Osteoblast (primary cell): ENCODE data around the gene RFTN1. TPM values are rescaled to one million over a fixed set of nuclear protein-coding genes. Genes with fewer than 3 reads are reported as not detected.

Experiments
- DNase-seq: peaks from one replicate; pipeline ENCODE4 v3.0.0; 2011; ENCODE audit warnings: low spot score, mixed read lengths; ENCODE audit not compliant: insufficient read length; ENCODE audit errors: missing footprints
- H2AFZ ChIP-seq: 2 replicates; pipeline ENCODE4 v1.6.0; 2011; ENCODE audit warnings: mild to moderate bottlenecking, low read length
- H3K27ac ChIP-seq: 2 replicates; pipeline ENCODE4 v1.5.1; 2011; ENCODE audit warnings: mild to moderate bottlenecking, low read depth, low read length, moderate library complexity
- H3K27me3 ChIP-seq: 2 replicates; pipeline ENCODE4 v1.6.0; 2012; ENCODE audit warnings: mild to moderate bottlenecking, control low read depth, inconsistent platforms, low read length, moderate library complexity; ENCODE audit not compliant: insufficient read depth
- H3K36me3 ChIP-seq: 2 replicates; pipeline ENCODE4 v1.5.1; 2011; ENCODE audit warnings: mild to moderate bottlenecking, low read length, control low read depth, moderate library complexity; ENCODE audit not compliant: insufficient read depth
- H3K4me1 ChIP-seq: 2 replicates; pipeline ENCODE4 v1.5.1; 2011; ENCODE audit warnings: mild to moderate bottlenecking, low read length, control low read depth, moderate library complexity; ENCODE audit not compliant: insufficient read depth
- H3K4me2 ChIP-seq: 2 replicates; pipeline ENCODE4 v1.6.0; 2011; ENCODE audit warnings: mild to moderate bottlenecking, low read length; ENCODE audit not compliant: insufficient read depth
- H3K4me3 ChIP-seq: fragments of 200-600 bp; sonication (generic); 3 replicates; pipeline ENCODE4 v1.5.1; 2012; ENCODE audit warnings: mild to moderate bottlenecking, low read length, inconsistent platforms; ENCODE audit not compliant: insufficient read depth
- H3K79me2 ChIP-seq: 2 replicates; pipeline ENCODE4 v1.6.0; 2012; ENCODE audit warnings: mild to moderate bottlenecking, low read length, control low read depth, inconsistent platforms; ENCODE audit not compliant: insufficient read depth
- H3K9me3 ChIP-seq: 2 replicates; pipeline ENCODE4 v1.5.1; 2011; ENCODE audit warnings: low read depth, low read length, control low read depth
- H4K20me1 ChIP-seq: 2 replicates; pipeline ENCODE4 v1.6.0; 2012; ENCODE audit warnings: mild to moderate bottlenecking, low read length, control low read depth; ENCODE audit not compliant: insufficient read depth
- total RNA-seq: library from RNA; depleted of rRNA; stranded (reverse); fragments of >200 nt; gene quantifications from 2 replicates; pipeline ENCODE4 v1.2.3, GENCODE V29; 2012
- TF ChIP-seq, protein P1 (sequence below): IDR thresholded peaks from 2 replicates; pipeline ENCODE4 v1.5.1; 2011; ENCODE audit warnings: mild to moderate bottlenecking, low read depth, low read length, moderate library complexity; ENCODE audit errors: extremely low read depth

Gene RFTN1
- total RNA-seq, 1 donor, result 99.2 TPM

GRCh38 chr3:16471897-16472296 lies 41.6 kb downstream of the RFTN1 start:
- Histone ChIP-seq H3K4me3 (no peak overlapping the region), H3K9me3 (no peaks in the 10 kb centered on the region), H4K20me1 (peaks cover 3% of the 10 kb centered on the region), H3K27ac (no peak overlapping the region), H2AFZ (no peak overlapping the region), H3K27me3 (no peaks in the 10 kb centered on the region), H3K4me1 (peaks cover 34% of the 10 kb centered on the region), H3K4me2 (no peak overlapping the region), H3K79me2 (peaks cover 38% of the 10 kb centered on the region), H3K36me3 (peaks cover 13% of the 10 kb centered on the region)
- no peak for DNase-seq
- TF ChIP-seq, protein P1, sequence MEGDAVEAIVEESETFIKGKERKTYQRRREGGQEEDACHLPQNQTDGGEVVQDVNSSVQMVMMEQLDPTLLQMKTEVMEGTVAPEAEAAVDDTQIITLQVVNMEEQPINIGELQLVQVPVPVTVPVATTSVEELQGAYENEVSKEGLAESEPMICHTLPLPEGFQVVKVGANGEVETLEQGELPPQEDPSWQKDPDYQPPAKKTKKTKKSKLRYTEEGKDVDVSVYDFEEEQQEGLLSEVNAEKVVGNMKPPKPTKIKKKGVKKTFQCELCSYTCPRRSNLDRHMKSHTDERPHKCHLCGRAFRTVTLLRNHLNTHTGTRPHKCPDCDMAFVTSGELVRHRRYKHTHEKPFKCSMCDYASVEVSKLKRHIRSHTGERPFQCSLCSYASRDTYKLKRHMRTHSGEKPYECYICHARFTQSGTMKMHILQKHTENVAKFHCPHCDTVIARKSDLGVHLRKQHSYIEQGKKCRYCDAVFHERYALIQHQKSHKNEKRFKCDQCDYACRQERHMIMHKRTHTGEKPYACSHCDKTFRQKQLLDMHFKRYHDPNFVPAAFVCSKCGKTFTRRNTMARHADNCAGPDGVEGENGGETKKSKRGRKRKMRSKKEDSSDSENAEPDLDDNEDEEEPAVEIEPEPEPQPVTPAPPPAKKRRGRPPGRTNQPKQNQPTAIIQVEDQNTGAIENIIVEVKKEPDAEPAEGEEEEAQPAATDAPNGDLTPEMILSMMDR, result no peak

GRCh38 chr3:16470590-16470989 lies 42.9 kb downstream of the RFTN1 start:
- Histone ChIP-seq H2AFZ (no peak overlapping the region), H3K4me3 (no peak overlapping the region), H3K27ac (no peak overlapping the region), H4K20me1 (peaks cover 3% of the 10 kb centered on the region), H3K79me2 (peaks cover 48% of the 10 kb centered on the region), H3K36me3 (peaks cover 18% of the 10 kb centered on the region), H3K4me2 (no peak overlapping the region), H3K4me1 (peaks cover 23% of the 10 kb centered on the region), H3K27me3 (no peaks in the 10 kb centered on the region), H3K9me3 (no peaks in the 10 kb centered on the region)
- DNase-seq, result no peak
- TF ChIP-seq, protein P1, result no peak

GRCh38 chr3:16468336-16469098 lies 45.0 kb downstream of the RFTN1 start:
- Histone ChIP-seq H3K36me3 (peaks cover 19% of the 10 kb centered on the region), H3K9me3 (no peaks in the 10 kb centered on the region), H3K27ac (no peak overlapping the region), H3K27me3 (no peaks in the 10 kb centered on the region), H3K4me3 (no peak overlapping the region), H4K20me1 (no peaks in the 10 kb centered on the region), H3K79me2 (peaks cover 48% of the 10 kb centered on the region), H2AFZ (no peak overlapping the region), H3K4me2 (no peak overlapping the region), H3K4me1 (peaks cover 18% of the 10 kb centered on the region)
- TF ChIP-seq, protein P1, result no peak
- DNase-seq, result no peak

GRCh38 chr3:16468002-16468335 lies 45.5 kb downstream of the RFTN1 start:
- Histone ChIP-seq H3K27me3 (no peaks in the 10 kb centered on the region), H3K27ac (no peak overlapping the region), H2AFZ (no peak overlapping the region), H3K9me3 (no peaks in the 10 kb centered on the region), H3K79me2 (peaks cover 48% of the 10 kb centered on the region), H3K4me1 (peaks cover 17% of the 10 kb centered on the region), H3K36me3 (peaks cover 19% of the 10 kb centered on the region), H3K4me3 (no peak overlapping the region), H3K4me2 (no peak overlapping the region), H4K20me1 (no peaks in the 10 kb centered on the region)
- no peak for DNase-seq
- TF ChIP-seq, protein P1, result no peak
